Fibroblast of lung (primary cell): ENCODE data around the gene ADGRV1.

Experiments used
- CTCF ChIP-seq, 2 donors: IDR thresholded peaks in 1 of 2; conservative IDR thresholded peaks in 1 of 2; 1 replicate in 1 of 2; 2 replicates in 1 of 2; pipeline ENCODE4 v1.5.1; 2011 to 2012; ENCODE audit warnings: low read length in 2 of 2, control low read depth in 1 of 2, inconsistent platforms in 1 of 2, low read depth in 1 of 2, mild to moderate bottlenecking in 1 of 2
- EZH2 ChIP-seq: IDR thresholded peaks from 2 replicates; pipeline ENCODE4 v1.5.1; 2012; ENCODE audit warnings: low read length, control low read depth, mild to moderate bottlenecking; ENCODE audit errors: missing control alignments

- TF ChIP-seq CTCF (conservative IDR thresholded peaks at IDR 0.05 in 1 of 2, IDR thresholded peaks at IDR 0.05 in 1 of 2; ENCODE audit: low read depth in 1 of 2, low read length in 2 of 2), result no peak
- TF ChIP-seq EZH2, result no peak
Measured at GRCh38 chr5:91187032-91187431, 628.4 kb downstream of the ADGRV1 start.
